Measurements from ENCODE around the gene BABAM2.

BABAM2 gene

GRCh38 chr2:28175028-28175427 is 284.5 kb downstream of the BABAM2 start:
- no peaks in the 10 kb centered on the region for H4K20me1 ChIP-seq (ENCODE audit: low read depth, low read length)
- no peaks in the 10 kb centered on the region for H3K36me3 ChIP-seq (ENCODE audit: low read length)
- H3K4me2 ChIP-seq (ENCODE audit: low read depth, low read length, poor library complexity, severe bottlenecking): no peak overlapping the region
- H3K27me3 ChIP-seq (ENCODE audit: low read length): no peaks in the 10 kb centered on the region
- H3K79me2 ChIP-seq (ENCODE audit: insufficient read depth, low read length): no peaks in the 10 kb centered on the region
- H2AFZ ChIP-seq (ENCODE audit: low read depth, low read length, severe bottlenecking): no peak overlapping the region
- H3F3A ChIP-seq (ENCODE audit: insufficient read depth): no peaks in the 10 kb centered on the region
- no peak overlapping the region for H3K27ac ChIP-seq (ENCODE audit: low read depth, low read length)
- H3K4me3 ChIP-seq (ENCODE audit: insufficient read depth, low read length, poor library complexity, severe bottlenecking): no peak overlapping the region
- no peak for TF ChIP-seq CTCF (IDR thresholded peaks at IDR 0.05; ENCODE audit: insufficient read depth, low read length, poor library complexity, severe bottlenecking)
- no peak for TF ChIP-seq EZH2phosphoT487 (conservative IDR thresholded peaks at IDR 0.05; ENCODE audit: low read length)
- H3K9me2 ChIP-seq (replicated peaks; ENCODE audit: insufficient read depth, low read length): no peaks in the 10 kb centered on the region
- no peak overlapping the region for H3K9ac ChIP-seq (ENCODE audit: low read length)
- H3K9me3 ChIP-seq (ENCODE audit: insufficient read depth, low read length): no peaks in the 10 kb centered on the region

GRCh38 chr2:28178946-28179345 is 288.4 kb downstream of the BABAM2 start:
- Histone ChIP-seq H3K27me3 (ENCODE audit: low read length) (no peaks in the 10 kb centered on the region), H3K9ac (ENCODE audit: low read length) (no peak overlapping the region), H3K79me2 (ENCODE audit: insufficient read depth, low read length) (no peaks in the 10 kb centered on the region), H3F3A (ENCODE audit: insufficient read depth) (no peaks in the 10 kb centered on the region), H3K36me3 (ENCODE audit: low read length) (no peaks in the 10 kb centered on the region), H2AFZ (ENCODE audit: low read depth, low read length, severe bottlenecking) (no peak overlapping the region), H3K9me3 (ENCODE audit: insufficient read depth, low read length) (no peaks in the 10 kb centered on the region), H3K4me3 (ENCODE audit: insufficient read depth, low read length, poor library complexity, severe bottlenecking) (no peak overlapping the region), H4K20me1 (ENCODE audit: low read depth, low read length) (no peaks in the 10 kb centered on the region), H3K27ac (ENCODE audit: low read depth, low read length) (no peak overlapping the region), H3K9me2 (replicated peaks; ENCODE audit: insufficient read depth, low read length) (no peaks in the 10 kb centered on the region), H3K4me2 (ENCODE audit: low read depth, low read length, poor library complexity, severe bottlenecking) (no peak overlapping the region)
- TF ChIP-seq EZH2phosphoT487 (conservative IDR thresholded peaks at IDR 0.05; ENCODE audit: low read length): no peak
- TF ChIP-seq CTCF (IDR thresholded peaks at IDR 0.05; ENCODE audit: insufficient read depth, low read length, poor library complexity, severe bottlenecking): no peak

GRCh38 chr2:28181801-28182200 is 291.3 kb downstream of the BABAM2 start:
- no peaks in the 10 kb centered on the region for H3K9me3 ChIP-seq (ENCODE audit: insufficient read depth, low read length)
- no peak overlapping the region for H3K4me2 ChIP-seq (ENCODE audit: low read depth, low read length, poor library complexity, severe bottlenecking)
- H3F3A ChIP-seq (ENCODE audit: insufficient read depth): no peaks in the 10 kb centered on the region
- H3K9ac ChIP-seq (ENCODE audit: low read length): no peak overlapping the region
- no peaks in the 10 kb centered on the region for H3K9me2 ChIP-seq (replicated peaks; ENCODE audit: insufficient read depth, low read length)
- H3K27ac ChIP-seq (ENCODE audit: low read depth, low read length): no peak overlapping the region
- no peaks in the 10 kb centered on the region for H3K27me3 ChIP-seq (ENCODE audit: low read length)
- no peaks in the 10 kb centered on the region for H4K20me1 ChIP-seq (ENCODE audit: low read depth, low read length)
- no peak overlapping the region for H3K4me3 ChIP-seq (ENCODE audit: insufficient read depth, low read length, poor library complexity, severe bottlenecking)
- TF ChIP-seq EZH2phosphoT487 (conservative IDR thresholded peaks at IDR 0.05; ENCODE audit: low read length): no peak
- no peaks in the 10 kb centered on the region for H3K36me3 ChIP-seq (ENCODE audit: low read length)
- no peak overlapping the region for H2AFZ ChIP-seq (ENCODE audit: low read depth, low read length, severe bottlenecking)
- no peaks in the 10 kb centered on the region for H3K79me2 ChIP-seq (ENCODE audit: insufficient read depth, low read length)

- no peak overlapping the region for H3K9ac ChIP-seq (ENCODE audit: low read length)
- no peaks in the 10 kb centered on the region for H3F3A ChIP-seq (ENCODE audit: insufficient read depth)
- no peak overlapping the region for H3K27ac ChIP-seq (ENCODE audit: low read depth, low read length)
- no peak overlapping the region for H3K4me3 ChIP-seq (ENCODE audit: insufficient read depth, low read length, poor library complexity, severe bottlenecking)
- H3K79me2 ChIP-seq (ENCODE audit: insufficient read depth, low read length): no peaks in the 10 kb centered on the region
- no peaks in the 10 kb centered on the region for H4K20me1 ChIP-seq (ENCODE audit: low read depth, low read length)
- H3K9me2 ChIP-seq (replicated peaks; ENCODE audit: insufficient read depth, low read length): no peaks in the 10 kb centered on the region
- H3K4me2 ChIP-seq (ENCODE audit: low read depth, low read length, poor library complexity, severe bottlenecking): no peak overlapping the region
- TF ChIP-seq EZH2phosphoT487 (conservative IDR thresholded peaks at IDR 0.05; ENCODE audit: low read length): no peak
- no peak for TF ChIP-seq CTCF (IDR thresholded peaks at IDR 0.05; ENCODE audit: insufficient read depth, low read length, poor library complexity, severe bottlenecking)
- H3K36me3 ChIP-seq (ENCODE audit: low read length): no peaks in the 10 kb centered on the region
- no peaks in the 10 kb centered on the region for H3K27me3 ChIP-seq (ENCODE audit: low read length)
- H3K9me3 ChIP-seq (ENCODE audit: insufficient read depth, low read length): no peaks in the 10 kb centered on the region
- H2AFZ ChIP-seq (ENCODE audit: low read depth, low read length, severe bottlenecking): no peak overlapping the region
Observed at GRCh38 chr2:28182348-28182747, 291.8 kb downstream of the BABAM2 start.

Data from SU-DHL-6 (cell line).